Measurements from ENCODE around the gene ALDH5A1.
"Not testable (repeated sequence)": the region's sequence is repeated elsewhere in the genome, so short reads cannot be mapped to it uniquely, and the experiment has no call there.

The ALDH5A1 gene

DNA sequence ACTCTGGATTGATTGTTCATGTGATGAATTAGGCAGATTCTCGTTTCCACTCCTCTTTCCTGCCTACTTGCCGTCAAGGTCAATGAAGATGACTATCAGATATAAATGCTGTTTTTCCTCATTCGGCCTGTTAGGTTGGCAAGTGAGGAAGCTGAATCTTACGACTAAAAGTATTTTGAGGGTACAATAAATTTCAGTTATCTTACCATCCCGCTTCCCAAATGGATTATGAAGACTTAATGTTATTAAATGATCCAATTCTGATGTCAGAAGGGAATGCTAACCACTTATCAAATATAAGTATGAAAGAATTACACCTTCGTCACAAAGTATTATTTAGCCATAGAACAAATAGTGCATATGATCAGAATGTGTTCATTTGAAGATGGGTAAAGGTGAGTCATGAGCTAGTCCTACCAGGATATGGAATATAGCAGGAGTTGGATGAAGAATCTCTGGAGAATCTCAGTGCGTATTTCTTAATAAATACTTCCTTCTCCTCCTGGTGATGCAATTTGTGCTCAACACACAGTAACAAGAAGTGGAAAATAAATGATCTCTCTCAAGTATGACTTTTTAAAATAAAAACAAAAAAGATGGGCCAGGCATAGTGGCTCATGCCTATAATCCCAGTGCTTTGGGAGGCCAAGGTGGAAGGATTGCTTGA is 10.0 kb upstream of the ALDH5A1 start:
- DNase-seq (ENCODE audit: low read depth in 2 of 2, low spot score in 1 of 2) = no peak

DNA sequence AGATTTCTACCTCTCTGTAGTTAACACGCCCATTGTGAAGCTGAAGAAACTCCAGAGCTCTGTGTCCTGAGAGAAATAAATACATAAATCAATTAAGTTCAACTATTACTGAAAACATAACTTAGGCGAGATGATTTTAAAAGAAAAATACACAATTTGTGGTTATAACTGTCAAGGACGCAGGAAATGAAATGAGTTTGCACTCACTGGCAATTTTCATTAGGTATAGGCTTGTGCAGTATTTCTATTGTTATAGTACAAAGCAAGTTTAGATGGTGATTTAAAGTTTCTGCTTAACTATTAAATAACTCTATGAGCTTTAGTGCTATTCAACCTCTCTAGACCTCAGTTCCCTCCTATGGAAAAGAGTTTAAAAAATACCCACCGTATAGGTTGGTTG is 8.7 kb upstream of the ALDH5A1 start:
- DNase-seq (ENCODE audit: low read depth in 2 of 2, low spot score in 1 of 2) = no peak

DNA sequence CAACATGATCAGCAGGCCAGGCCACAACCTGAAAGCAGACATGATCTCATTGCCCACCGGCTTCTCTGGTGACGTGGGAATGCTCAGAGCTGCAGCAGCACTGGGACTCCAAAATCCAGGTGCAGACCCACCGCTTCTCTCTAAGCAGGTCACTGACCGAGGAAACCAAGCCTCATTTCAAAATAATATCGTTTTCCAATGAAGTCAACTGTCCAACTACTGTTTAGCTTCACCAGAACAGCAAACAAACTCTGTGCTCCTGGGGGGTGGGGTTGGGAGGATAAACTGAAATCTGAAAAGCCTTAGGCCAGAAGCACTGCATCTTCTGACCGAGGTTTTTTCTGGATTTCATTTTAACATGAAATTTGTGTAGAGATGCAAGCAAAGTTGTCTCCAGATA is 5.3 kb upstream of the ALDH5A1 start, which contains the start of gene GPLD1:
GPLD1 (minus strand) TSS at position 109 of the 400 bp plus-strand sequence; CDS start at position 42, 67 bp downstream.
- no peak for DNase-seq (ENCODE audit: low read depth in 2 of 2, low spot score in 1 of 2)

DNA sequence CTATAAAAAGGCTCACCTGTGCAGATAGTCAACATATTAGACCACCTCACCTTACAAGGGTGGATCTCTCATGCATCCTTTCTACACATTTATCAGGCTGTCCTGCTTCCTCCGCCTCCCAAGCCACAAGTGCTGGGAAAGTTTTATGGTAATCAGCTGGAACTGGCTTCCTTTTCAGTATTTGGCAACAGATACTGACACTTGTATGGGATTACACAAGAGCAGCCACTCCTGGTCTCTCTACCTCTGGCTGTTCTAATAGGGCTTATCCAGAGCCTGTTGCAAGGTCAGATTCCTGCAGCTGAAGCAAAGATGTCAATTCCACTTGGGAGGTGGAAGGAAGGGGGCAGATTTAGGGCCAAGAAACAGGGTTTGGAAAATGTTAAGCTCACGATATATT is 4.9 kb upstream of the ALDH5A1 start:
- DNase-seq (ENCODE audit: low read depth in 2 of 2, low spot score in 1 of 2) = no peak

DNA sequence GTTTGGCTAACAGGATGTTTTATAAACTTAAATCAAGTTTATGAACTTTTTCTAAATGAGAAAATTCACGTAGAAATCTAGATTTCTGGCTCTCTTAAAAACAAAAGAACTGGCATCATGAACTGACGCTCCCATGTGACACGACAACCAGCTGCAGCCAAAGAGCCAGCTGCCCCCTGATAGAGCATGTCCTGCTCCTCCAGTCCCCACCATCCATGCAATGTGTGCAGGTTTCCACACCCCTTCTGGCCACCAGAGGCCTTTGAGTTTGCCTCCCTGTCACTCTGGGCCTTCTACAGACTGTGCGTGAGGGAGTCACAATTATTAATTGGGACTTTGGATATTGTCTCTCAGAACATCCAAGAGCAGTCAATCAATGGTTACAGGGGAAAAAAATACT is 3.8 kb upstream of the ALDH5A1 start:
- DNase-seq (ENCODE audit: low read depth in 2 of 2, low spot score in 1 of 2) = no peak

DNA sequence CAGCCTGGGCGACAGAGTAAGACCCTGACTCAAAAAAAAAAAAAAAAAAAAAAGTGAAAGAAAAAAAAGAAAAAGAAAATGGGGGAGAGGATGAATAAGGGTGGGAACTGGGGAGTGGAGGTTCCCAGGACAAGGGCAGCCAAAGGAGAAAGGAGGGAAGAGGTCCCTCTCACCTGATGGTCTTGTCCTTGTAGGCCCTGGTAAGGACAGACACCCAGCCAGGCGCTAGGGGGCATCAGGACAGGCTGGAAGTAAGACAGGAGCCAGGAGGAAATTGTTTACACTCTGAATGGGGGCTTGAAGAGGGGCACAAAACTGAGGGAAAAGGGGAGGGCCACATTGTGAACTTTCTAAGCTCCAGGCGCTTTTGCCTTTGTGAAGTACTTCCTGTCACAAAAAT is 2.3 kb upstream of the ALDH5A1 start:
- no peak for DNase-seq (ENCODE audit: low read depth in 2 of 2, low spot score in 1 of 2)

DNA sequence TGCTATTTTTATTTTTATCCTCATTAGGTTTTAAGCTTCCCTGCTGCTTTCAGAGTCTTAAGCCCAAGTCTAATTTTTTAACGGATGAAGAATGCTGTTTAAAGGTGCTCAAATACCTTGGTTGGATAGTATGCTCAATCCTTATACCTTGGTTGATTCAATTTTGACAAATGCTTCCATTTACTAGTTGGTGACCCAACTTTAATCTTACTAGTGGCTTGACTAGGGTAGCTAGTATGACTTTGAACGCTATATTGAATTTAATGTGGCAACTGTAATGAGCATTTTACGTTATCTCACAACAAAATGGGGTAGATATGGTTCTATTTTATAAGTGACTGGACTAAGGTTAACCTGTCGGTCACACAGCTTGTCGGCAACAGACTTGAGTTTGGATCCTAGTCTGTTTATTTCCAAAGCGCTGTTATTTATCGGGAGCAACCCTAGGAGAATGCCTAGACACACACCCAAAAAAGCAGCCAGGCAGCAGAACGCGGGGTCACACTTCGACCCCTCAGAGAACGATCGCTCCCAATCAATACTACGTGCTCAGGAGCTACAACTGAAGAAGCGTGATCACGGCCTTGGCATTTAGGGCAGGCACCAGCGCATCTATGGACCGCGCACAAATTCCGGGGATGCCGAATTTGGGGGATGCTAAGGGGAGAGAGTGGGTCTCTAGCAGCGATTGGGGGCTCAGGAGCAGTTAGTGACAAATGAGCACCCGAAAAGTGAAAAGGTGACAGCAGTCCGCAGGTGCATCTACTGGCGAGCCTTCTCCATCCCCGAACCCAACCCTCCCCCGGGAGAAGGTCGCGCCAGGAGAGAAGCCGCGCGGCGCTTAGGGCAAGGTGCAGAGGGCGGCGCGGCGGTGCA is 586 bp upstream of the ALDH5A1 start:
- no peak for DNase-seq (ENCODE audit: low read depth in 2 of 2, low spot score in 1 of 2)

DNA sequence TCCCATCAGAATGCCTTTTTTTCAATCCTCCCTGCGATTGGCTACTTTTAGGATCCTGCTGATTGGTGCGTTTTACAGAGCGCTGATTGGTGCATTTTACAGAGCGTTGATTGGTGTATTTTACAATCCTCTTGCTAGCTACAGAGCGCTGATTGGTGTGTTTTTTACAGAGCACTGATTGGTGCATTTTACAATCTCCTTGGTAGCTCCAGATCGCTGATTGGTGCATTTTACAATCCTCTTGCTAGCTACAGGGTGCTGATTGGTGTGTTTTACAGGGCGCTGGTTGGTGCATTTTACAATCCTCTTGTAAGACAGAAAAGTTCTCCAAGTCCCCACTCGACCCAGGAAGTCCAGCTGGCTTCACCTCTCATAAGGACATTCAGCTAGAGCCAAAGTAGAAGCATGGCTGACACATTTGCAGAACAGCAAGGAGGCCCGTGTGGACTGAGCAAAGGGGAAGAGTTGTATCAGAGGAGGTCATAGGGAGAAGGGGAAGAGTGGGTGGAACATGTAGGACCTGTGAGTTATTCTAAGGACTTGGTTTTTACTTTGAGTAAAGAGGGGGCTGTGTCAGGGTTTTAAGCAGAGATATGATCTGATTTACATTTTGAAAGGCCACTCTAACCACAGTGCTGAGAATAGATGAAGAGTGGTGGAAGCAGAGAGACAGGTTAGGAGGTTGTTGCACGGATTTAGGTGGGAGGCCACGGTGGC is 2.6 kb downstream of the ALDH5A1 start:
- no peak for DNase-seq (ENCODE audit: low read depth in 2 of 2, low spot score in 1 of 2)

DNA sequence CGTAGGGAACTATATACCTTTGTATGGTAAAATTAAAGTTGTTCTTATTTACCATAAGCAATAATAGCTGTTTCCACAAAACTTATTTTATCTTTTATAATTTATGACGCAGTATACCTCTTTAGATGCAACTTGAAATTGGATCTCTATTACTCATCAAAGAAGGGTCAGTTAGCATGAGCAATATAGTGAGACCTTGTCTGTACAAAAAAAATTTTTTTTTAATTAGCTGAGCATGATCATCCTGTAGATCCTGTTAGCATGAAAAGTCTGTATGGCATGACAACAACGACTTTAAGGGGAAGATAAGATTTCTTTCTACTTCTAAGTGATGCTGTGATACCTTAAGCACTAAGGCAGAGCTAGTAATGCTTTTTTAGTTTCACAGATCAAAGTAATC is 5.9 kb downstream of the ALDH5A1 start:
- no peak for DNase-seq (ENCODE audit: low read depth in 2 of 2, low spot score in 1 of 2)

DNA sequence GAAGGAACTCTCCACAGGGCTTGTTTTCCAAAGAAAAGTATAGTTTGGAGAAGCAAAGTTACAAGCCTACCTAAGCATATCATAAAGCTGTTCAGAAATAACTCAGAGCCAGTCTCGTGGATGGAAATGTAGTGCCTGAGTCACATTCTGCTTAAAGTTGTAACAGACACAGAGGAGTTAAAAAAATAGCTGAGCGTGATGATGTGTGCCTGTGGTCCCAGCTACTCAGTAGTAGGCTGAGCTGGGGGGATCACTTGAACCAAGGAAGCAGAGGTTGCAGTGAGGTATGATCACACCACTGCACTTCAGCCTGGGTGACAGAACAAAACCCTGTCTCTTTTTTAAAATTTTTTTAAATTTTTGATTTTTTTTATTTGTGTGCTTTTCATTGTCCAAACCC is 6.6 kb downstream of the ALDH5A1 start:
- DNase-seq (ENCODE audit: low read depth in 2 of 2, low spot score in 1 of 2) = no peak

DNA sequence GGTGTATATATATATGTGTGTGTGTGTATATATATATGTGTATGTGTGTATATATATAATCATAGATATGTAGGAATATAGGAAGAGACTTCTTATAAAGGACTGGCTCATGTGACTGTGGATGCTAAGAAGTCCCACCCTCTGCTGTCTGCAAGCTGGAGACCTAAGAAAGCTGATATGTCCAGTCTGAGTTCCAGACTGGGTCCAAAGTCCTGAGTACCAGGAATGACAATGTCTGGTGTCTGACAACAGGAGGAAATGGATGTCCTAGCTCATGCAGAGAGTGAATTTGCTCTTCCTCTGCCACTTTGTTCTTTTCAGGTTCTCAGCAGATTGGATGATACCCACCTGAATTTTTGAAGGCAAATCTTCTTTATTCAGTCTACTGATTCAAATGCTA is 7.1 kb downstream of the ALDH5A1 start:
- DNase-seq (ENCODE audit: low read depth in 2 of 2, low spot score in 1 of 2) = no peak

DNA sequence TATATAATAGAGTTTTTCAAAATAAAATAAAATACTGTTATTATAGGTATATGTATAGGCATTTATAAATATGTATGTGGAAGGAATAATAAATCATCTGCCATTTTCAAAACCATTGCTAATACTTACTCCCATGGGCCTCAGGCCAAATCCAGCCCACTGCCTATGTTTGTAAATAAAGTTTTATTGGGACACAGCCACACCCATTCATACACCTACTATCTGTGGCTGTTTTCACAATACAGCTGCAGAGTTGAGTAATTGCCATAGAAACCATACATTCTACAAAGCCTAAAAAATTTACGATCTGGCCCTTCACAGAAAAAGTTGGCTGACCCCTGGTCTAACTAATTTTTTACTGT is 9.5 kb downstream of the ALDH5A1 start:
- no peak for DNase-seq (ENCODE audit: low read depth in 2 of 2, low spot score in 1 of 2)

DNA sequence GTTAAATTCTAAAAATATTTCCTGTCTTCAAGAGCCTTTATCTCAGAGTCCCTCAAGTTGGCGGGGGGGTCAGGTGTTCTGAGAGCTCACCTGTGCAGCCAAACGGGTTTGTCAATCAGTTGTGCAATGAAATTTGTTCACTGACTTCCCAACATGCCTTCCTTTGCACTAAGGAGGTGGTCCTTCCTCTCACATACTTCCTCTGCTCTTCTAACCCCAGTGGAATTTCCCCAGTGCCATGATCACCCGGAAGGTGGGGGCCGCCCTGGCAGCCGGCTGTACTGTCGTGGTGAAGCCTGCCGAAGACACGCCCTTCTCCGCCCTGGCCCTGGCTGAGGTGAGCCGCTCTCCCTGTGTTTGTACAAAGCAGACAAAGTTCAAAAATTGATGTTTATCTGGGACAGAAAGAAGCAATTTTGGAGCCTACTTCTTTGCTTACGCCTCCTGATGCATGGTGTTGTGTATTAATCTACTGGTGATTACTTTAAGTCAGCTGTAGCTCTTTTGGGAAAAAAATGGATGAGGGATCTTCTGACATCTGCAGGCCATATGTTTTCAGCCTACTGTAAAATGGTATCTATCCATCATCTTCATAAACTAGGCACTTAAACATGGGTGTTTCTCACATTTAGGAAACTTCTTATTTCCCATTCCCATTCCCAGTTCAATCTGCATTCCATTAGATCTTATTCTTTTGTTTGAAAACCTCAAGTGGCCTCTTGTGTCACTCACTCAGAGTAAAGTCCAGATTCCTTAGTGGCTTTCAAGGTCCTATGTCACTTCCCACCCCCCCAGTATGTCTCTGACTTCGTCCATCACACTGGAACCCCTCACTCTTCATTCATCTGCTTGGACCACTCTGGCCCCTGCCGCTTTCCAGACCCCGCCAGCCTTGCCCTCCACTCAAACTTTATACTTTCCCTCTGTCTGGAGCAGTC is 10.1 kb downstream of the ALDH5A1 start:
- no peak for DNase-seq (ENCODE audit: low read depth in 2 of 2, low spot score in 1 of 2)

DNA sequence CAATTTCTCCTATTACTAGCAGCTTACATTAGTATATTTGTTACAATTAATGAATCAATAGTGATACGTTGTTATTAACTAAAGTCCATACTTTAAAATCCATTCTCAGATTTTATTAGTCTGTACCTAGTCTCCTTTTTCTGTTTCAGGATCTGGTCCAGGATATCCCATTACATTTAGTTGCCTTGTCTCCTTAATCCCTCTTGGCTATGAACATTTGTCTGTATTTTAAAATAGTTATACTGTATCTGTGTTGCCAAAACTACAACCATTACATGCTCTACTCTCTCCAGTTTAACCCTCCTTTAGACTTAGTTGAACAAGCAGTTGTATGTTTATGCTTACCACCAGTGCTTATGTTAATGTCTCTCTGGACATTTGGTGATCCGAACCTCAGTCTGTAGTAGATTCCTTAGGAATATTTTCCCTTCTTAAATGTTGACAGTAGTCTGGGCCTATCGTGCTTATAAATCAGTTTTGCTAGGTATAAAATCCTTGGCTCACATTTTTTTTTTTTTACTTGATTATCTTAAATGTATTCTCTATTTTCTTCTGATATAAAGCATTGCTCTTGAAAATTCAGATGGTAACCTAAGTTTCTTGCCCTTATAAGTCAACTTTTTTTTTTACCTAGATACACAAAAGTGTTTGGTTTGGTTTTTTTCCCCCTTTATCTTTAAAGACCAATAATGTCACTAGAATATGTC is 12.2 kb downstream of the ALDH5A1 start:
- no peak for DNase-seq (ENCODE audit: low read depth in 2 of 2, low spot score in 1 of 2)

DNA sequence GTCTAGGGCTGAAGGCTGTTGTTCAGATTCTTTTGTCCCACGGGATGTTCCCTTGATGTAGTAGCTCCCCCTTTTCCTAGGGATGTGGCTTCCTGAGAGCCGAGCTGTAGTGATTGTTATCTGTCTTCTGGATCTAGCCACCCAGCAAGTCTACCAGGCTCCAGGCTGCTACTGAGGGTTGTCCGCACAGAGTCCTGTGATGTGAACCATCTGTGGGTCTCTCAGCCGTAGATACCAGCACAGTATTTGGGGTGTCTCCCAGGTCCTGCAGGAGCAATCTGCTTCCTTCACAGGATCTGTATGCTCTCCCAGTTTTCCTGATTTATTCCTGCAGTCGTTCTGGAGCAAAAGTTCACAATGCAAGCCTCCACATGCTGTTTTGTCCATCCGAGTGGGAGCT is 17.2 kb downstream of the ALDH5A1 start:
- not testable (repeated sequence) for DNase-seq (ENCODE audit: low read depth in 2 of 2, low spot score in 1 of 2)

DNA sequence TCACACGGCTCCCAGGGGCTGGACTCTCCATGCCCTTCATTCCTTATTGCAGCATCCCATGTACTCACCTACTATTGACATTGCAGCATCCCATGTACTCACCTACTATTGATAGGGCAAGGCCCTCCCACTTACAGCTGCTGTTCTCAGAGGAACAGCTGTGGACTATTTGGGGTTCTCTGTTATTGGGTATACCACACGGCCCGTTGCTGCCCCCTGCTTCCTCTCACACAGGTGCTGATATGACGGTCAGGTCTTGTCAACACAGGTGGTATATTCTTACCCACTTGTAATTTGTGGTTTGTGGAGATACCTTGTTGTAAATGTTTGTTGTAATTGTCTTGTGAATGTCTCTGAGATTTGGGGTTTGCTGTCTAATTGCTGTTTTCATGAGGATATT is 18.8 kb downstream of the ALDH5A1 start:
- DNase-seq (ENCODE audit: low read depth in 2 of 2, low spot score in 1 of 2) = no peak

DNA sequence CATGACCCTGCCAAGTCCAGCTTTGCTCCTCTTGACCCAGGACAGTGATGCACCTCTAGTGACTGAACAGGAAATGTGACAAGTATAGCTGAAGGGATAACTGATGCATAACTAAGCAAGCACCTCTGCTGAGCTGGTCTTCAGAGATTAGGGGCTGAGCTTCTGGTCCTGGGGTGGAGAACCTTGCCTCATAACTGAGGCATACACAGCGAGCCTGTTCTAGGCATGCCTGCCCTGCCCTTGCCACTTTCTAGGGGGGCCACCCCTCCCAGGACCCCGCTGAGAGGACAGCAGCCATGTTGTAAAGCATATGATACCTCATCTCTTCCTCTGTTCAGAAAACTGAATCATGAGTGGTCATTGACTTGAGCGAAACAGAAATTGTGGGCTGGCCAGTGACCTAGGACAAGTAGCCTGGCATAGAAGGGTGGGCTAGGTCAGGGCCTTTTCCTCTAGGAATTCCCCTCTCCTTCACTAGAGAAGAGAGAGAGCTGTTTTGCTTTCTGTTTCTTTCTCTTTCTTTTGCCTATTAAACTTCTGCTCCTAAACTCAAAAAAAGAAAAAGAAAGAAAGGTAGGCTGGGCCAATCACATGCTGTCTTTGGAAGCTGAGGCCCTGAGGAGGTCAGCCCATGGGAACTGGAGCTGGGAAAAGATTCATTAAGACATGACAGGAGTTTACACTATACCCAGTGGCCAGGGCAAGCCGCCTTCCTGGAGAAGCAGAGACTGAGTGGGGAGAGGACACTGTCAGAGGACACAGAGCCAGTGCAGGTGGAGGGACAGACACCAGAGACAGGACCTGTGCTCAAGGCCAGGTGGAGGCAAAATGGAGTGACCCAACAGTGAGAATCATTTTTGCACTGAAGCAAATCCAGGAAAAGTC is 23.1 kb downstream of the ALDH5A1 start:
- DNase-seq (ENCODE audit: low read depth in 2 of 2, low spot score in 1 of 2) = no peak

DNA sequence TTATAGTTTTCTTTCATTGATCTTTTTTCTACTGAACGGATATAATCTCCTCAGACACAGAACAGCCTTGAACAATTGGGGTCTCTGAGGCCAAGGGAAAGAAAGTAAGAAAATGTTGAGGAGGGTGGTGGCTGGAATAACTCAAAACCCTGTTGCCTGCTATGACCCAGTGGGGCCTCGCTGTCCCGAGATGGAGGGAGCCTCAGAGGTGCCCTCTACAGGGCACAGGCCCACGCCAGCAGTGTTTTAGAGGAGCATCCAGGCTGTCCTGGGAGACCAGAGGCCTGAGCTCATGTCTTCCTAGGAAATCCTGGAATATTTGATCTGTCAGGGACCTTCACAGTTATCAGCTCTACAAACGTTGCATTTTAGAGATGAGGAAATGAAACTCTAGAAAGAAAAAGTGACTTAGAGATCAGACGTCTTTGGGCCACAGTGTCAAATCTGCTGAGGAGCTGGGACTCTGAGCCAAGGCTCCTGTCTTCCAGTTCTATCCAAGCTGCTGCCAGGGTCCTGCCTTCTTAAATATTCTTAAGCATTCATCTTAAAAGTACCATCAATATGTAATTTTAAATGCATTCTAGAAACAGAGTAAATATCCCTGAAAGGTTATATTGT is 26.3 kb downstream of the ALDH5A1 start:
- peak in 1 of 2 donors; percentile 2 for DNase-seq (ENCODE audit: low read depth in 2 of 2, low spot score in 1 of 2)

Measured in stimulated activated CD8-positive, alpha-beta memory T cell treated with anti-CD3 and anti-CD28 coated beads, Interleukin-4, amount 100 ng/mL, for 1 hour (primary cell).